ENCODE measurements around the gene OTUD7B.
"Not testable (repeated sequence)": the region's sequence is repeated elsewhere in the genome, so short reads cannot be mapped to it uniquely, and the experiment has no call there.

The OTUD7B gene

GRCh38 chr1:149945206-149945605, 65.3 kb downstream of the OTUD7B start:
- no peak for DNase-seq (ENCODE audit: low spot score)

- no peak for DNase-seq (ENCODE audit: low spot score)
Measured at GRCh38 chr1:149942885-149943284, 67.6 kb downstream of the OTUD7B start.

GRCh38 chr1:149942207-149942606, 68.3 kb downstream of the OTUD7B start:
- no peak for DNase-seq (ENCODE audit: low spot score)

- DNase-seq (ENCODE audit: low spot score), result no peak
Measured at GRCh38 chr1:149940427-149940826, 70.1 kb downstream of the OTUD7B start.

- not testable (repeated sequence) for DNase-seq (ENCODE audit: low spot score)
Measured at GRCh38 chr1:149938668-149939003, 71.9 kb downstream of the OTUD7B start.

- DNase-seq (ENCODE audit: low spot score), result no peak
Measured at GRCh38 chr1:149937759-149938158, 72.8 kb downstream of the OTUD7B start.

GRCh38 chr1:149936992-149937705, 73.4 kb downstream of the OTUD7B start:
- peak; percentile 89 for DNase-seq (ENCODE audit: low spot score)

- peak; percentile 53 for DNase-seq (ENCODE audit: low spot score)
Measured at GRCh38 chr1:149936170-149936991, 74.1 kb downstream of the OTUD7B start, which contains the start of gene MTMR11. Gene MTMR11 (minus strand): TSS chr1:149936879. CDS start chr1:149936647, 232 bp downstream.

GRCh38 chr1:149934356-149934755, 76.2 kb downstream of the OTUD7B start:
- DNase-seq (ENCODE audit: low spot score), result no peak

- no peak for DNase-seq (ENCODE audit: low spot score)
Measured at GRCh38 chr1:149933208-149933607, 77.3 kb downstream of the OTUD7B start.

GRCh38 chr1:149932474-149932873, 78.1 kb downstream of the OTUD7B start:
- DNase-seq (ENCODE audit: low spot score), result no peak

GRCh38 chr1:149931212-149931790, 79.2 kb downstream of the OTUD7B start:
- DNase-seq (ENCODE audit: low spot score), result peak; percentile 15

- no peak for DNase-seq (ENCODE audit: low spot score)
Measured at GRCh38 chr1:149929856-149930255, 80.7 kb downstream of the OTUD7B start.

GRCh38 chr1:149928401-149928724, 82.2 kb downstream of the OTUD7B start:
- DNase-seq (ENCODE audit: low spot score), result no peak

GRCh38 chr1:149927563-149928400, 82.7 kb downstream of the OTUD7B start, which contains the start of gene SF3B4:
Gene SF3B4 (minus strand): TSS chr1:149927803. CDS start chr1:149927759, 44 bp downstream.
- peak; percentile 95 for DNase-seq (ENCODE audit: low spot score)

- peak; percentile 74 for DNase-seq (ENCODE audit: low spot score)
Measured at GRCh38 chr1:149927056-149927562, 83.4 kb downstream of the OTUD7B start.

- DNase-seq (ENCODE audit: low spot score), result no peak
Measured at GRCh38 chr1:149926296-149926695, 84.2 kb downstream of the OTUD7B start.

- no peak for DNase-seq (ENCODE audit: low spot score)
Measured at GRCh38 chr1:149925751-149926150, 84.8 kb downstream of the OTUD7B start.

GRCh38 chr1:149925345-149925744, 85.2 kb downstream of the OTUD7B start:
- DNase-seq (ENCODE audit: low spot score), result no peak

- DNase-seq (ENCODE audit: low spot score), result no peak
Measured at GRCh38 chr1:149923626-149924025, 86.9 kb downstream of the OTUD7B start.

GRCh38 chr1:149917571-149918144, 92.9 kb downstream of the OTUD7B start, which contains the start of gene SV2A:
Gene SV2A (minus strand): TSS chr1:149917844. CDS start chr1:149913840, 4,004 bp downstream.
- DNase-seq (ENCODE audit: low spot score), result no peak

All from kidney tubule cell (primary cell).